NOMO-1 treated with dmso at 0.1 percent for 144 hours (cell line): ENCODE measurements around the gene SRRM4.

Experiments
- DNase-seq: peaks from one replicate; lab custom pipeline; 2025; ENCODE audit not compliant: unreplicated experiment; lab: John Stamatoyannopoulos, UW

Gene SRRM4, protein sequence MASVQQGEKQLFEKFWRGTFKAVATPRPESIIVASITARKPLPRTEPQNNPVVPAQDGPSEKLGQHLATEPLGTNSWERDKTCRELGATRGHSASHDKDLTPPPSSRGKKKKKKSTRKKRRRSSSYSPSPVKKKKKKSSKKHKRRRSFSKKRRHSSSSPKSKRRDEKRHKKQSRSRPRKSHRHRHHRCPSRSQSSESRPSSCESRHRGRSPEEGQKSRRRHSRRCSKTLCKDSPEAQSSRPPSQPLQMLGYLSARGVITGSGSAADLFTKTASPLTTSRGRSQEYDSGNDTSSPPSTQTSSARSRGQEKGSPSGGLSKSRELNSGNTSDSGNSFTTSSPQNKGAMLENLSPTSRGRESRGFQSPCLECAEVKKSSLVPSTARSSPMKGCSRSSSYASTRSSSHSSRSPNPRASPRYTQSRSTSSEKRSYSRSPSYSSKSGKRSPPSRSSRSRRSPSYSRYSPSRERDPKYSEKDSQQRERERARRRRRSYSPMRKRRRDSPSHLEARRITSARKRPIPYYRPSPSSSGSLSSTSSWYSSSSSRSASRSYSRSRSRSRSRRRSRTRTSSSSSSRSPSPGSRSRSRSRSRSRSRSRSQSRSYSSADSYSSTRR

DNA sequence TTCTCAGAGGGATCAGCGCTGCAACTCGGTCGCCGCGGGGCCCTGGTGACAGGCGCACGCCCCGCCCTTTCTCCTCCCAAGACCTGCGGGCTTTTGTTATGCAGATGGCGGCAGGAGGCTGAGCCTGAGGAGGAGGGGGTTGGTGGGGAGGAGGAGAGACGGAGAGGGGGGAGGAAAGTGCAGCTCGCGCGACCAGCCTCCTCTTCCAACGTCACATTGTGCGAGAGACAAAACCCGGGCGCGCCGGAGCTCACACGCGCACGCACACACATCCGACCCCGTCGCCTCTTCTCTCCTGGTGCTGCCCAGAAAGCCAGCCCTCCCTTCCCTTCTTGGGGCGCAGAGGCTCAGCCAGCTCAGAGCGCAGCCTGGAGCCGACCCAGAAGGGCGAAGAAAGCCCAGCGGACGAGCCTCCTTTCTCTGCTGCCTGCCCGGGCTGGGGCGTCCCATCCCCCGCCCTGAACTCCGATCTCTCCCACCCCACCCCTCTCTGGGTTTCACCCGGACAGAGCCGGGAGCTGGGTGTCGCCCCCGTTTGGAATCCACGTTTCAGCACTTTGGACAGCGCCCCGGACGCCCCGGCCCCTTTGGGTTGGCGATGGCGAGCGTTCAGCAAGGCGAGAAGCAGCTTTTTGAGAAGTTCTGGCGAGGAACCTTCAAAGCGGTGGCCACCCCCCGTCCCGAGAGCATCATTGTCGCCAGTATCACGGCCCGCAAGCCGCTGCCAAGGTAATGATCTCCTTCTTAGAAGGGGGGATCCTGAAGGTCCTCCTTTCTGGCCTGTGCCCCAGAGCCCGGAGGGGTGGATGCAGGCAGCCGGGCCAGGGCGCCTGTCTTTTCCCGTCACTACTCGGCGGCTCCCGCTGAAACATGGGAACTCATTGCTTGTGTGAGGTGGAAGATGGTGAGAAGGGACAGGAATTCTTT, at the start of gene SRRM4:
SRRM4 (plus strand) TSS at position 257 of the 927 bp plus-strand sequence; CDS start at position 599, 342 bp downstream.
- DNase-seq = no peak

DNA sequence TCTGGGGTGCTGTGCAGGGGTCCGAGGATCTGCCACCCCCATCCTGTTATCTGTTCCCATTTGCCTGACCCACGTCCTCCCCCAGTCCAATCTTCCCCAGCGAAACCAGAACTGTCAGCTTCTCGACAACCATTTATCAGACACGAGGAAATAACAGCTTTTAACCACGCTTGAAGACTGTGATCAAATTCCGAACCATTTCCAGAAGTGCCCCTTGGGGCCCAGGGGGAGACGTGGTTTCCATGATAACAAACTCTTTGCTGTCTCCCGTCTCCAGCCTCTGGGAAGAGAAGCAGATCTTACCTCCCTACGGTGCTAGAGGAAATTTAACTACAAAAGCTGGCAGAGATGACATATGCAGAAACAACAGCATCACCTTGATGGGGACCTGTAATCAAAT, 35.1 kb upstream of the SRRM4 start:
- DNase-seq = no peak

DNA sequence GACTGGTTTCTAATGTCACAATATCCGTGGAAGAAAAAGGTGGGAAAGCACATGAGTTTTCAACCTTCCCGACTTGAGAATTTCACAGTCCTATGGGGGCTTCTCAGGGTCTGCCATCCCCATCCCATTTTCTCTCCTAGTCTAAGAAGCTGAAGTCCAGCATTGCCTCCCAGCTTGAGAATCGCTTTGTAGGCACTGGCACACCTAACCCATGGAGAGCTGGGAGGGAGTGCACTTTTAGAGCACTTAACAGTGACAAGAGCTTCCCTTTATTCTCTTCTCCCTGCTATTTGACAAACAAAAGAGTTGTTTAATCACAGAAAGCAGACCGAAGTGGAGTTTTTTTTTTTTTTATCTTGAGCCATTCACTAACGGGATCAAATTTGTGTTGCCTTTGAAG, 22.8 kb upstream of the SRRM4 start:
- no peak for DNase-seq

DNA sequence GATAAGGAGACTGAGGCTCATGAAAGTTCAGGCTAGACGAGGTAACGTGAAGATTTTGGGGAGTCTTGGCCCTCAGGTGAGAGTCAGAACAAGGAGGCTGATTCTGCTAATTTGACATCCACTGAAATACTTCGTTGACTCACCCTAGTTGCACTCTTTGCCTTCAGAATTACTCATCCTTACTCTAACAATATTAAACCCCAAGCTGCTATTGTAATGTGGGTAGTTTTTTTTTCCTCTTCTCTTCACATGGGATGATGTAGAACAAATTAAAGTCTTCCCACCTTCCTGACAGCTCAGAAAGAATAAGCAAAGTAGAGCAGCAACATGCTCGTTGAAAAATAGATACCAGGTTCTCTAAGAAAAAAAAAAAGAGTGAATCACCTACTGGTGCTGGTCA, 22.0 kb upstream of the SRRM4 start:
- DNase-seq = no peak

DNA sequence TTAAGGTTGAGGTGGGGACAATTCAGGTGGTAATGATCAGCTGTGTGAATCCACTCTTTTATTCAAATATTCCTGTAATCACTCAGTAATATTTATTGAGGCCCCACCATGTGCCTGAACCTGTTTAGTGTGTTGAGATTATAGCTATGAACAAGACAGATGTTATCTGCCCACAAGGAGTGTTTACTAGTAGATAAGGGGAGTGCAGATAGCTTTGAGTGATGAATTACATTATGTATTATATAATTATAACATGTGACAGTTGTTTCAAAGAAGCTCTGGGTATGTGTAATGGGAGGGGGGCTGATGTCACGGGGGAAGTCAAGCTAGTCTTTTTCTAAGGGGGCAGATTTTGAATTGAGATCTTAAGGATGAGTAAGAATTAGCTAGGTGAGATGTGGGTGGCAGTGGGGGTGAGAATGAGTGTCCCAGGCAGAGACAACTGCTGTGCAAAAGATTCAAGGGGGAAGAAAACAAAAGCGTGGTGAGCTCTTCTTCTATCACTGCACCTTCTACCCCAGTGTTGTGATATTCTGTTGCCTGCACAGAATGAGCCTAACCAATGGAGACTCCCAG, 21.3 kb upstream of the SRRM4 start:
- no peak for DNase-seq

DNA sequence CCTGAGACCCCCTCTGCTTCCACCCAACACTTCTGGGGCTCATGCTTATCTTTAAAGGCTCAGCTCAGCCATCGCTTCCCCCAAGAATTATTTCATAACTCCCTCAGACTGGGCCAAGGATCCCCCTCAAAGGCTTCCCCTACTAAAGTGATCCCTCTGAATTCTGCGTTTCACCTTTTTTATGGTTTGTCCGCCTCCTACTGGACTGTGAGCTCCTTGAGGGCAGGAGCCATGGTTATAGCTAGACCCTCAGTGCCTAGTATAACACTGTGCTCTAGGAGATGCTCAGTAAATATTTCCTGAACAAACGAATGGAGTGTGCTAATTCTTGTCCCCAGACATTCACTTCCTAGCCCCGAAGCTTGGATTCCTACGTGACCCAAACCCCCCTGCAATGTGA, 20.5 kb upstream of the SRRM4 start:
- DNase-seq = no peak

DNA sequence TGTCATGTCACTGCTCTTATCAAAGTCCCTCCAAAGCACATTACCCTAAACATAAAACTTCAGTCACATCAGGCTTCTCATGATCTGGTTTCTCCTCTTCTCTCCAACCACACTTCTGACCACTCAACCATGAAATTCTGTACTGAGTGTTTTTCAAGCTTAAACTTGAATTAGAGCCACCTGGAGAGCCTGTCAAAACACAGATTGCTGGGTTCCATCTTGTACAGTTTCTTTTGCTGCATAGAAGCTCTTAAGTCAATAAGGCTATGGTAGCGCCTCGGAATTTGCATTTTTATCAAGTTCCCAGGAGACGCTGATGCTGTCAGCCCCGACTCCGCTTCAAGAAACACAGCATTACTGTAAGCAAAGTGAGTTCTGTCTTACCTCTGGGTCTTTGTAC, 16.4 kb upstream of the SRRM4 start:
- DNase-seq = no peak

DNA sequence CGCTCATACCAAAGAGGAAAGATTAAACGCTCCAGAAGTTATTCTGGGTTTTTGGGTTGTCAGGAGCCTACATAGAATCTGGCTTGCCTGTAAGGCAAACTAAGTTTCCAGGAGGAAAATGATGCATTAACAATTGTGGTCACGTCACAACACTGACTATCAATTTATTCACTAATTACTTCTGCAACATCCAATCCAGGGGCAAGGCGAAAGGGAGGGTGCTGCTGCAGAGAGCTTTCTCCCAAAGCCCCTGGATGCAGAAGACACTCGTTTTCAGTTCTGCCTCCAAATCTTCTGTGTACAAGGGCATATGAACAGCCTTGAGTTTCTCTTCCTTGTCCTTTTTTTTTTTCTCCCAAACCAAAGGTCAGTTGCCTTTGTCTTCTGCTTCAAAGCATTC, 10.5 kb upstream of the SRRM4 start:
- DNase-seq = no peak

DNA sequence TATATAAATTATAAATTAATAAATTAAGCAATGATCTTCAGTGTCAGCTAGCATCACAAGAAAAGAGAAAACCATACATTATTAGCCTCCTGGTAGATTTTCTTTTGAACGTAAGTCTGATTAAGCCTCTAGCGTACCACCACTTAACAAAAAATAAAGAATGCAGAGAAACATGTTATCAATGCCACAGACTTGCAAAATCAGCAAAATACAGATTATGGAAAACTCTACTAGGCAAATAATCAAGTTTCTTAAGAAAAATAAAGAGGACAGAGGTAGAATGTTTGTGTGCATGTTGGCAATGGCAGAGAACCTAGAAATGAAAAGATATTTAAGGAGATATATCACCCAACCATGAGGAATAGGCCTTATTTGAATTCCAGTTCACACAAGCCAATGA, 8.4 kb upstream of the SRRM4 start:
- DNase-seq = no peak

DNA sequence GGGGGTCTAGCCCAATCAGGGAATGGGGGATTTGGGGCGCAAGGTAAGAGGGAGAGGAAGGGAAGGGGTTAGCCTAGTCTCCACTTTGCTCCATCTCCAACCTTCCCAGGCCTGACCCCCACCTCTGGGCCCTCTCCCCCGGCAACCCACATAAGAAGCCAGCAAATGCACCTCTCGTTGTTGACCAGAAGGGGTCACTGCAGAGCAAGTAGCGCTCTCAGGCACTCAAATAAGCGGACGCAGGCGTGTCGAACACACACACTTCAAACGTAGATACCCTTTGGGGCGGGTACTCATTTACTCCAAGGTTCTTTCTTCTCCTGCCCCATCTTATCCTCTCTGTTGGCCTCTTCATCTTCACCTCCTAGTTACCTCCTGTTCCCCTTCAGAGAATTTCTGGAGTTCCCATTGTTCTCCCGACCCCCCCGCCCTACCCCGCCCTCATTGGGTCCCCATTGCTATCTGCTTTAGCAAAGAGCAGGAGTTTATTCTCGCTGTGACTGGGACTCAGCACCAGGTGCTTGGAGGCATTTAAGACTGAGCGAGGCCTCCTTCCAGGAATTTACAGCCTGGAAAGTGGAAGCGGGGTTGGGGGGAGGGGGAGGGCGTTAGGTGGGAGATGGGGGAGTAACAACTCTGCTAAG, 1.5 kb upstream of the SRRM4 start:
- DNase-seq = no peak

DNA sequence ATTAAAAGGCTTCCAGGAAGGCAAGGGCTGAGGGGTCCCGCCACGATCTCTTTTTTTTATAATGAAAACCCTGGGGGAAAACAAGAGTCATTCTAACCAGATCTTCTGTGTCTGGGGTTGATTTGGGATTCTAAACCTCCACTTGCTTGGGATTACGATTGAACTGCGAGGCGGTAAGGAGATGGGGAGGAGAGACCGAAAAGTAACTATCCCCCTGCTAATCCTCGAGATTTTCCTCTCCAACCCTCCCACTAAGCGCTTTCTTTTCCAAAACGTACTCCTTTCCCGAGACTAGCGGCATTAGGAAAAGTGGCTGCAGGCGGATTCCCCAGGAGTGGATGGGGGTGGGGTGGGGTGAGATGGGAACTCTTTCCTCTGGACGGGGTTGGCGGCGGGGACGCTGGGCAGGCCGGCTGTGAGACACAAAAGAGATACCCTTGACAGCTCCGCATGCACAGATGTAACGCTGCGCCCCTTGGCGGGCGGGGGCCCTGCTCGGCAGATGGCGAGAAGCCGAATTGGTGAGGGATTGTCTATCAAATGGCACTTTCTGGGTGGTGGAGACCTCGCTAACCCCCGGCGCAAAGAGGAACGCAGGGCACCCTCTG, 830 bp upstream of the SRRM4 start:
- no peak for DNase-seq

DNA sequence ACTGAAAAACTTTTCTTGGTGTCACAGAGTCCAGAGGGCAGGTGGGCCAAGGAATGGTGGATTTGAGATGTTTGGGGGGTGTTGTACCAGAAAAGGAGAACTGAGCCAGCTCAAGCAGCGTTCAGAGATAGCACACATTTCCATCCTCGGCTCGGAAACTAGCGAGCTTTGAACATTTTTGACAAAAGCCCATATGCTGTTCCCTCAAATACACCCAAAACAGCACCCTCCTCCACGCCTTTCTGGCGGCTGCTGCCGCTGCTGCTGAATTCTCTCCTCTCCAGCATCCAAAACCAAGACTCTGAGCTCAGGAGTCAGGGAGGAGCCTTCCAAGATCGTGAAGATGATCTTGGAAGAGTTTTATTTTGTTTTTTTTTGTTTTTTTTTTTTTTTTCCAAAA, 961 bp downstream of the SRRM4 start:
- DNase-seq = no peak

DNA sequence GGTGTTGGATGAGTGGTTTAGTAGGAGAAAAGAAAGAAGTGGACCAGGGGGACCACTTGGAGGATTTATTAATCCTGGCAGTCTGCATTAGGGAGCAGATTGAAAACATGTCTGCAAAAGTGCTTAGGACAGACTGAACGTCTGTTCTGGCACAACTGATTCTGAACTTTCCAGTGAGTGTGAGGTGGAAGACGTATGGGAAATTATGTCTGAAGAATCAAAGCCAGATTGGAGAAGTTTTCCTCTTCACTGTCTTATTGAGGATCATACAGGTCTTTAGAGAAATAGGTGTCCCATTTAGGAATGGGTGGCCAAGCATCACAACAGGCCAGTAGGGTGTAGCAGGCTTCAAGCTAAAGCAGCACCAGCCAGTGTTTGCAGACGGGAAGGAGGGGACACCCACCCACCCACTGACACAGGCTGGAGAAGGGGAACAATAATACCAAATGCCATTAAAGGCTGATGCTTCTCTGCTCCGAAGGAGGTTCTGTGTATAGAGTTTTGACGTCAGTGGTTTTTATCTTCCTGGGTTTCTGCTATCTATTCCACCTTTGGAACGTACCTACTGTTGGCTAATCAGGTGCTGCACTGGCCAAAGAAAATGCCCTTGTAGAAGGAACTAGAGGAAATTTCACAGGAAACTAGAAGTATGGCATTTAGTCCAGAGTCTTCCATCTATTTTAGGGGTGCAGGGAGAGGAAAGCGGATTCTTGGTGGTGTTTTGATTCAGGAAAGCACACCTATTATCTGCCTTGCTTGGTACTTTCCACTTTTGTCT, 1.8 kb downstream of the SRRM4 start:
- no peak for DNase-seq

DNA sequence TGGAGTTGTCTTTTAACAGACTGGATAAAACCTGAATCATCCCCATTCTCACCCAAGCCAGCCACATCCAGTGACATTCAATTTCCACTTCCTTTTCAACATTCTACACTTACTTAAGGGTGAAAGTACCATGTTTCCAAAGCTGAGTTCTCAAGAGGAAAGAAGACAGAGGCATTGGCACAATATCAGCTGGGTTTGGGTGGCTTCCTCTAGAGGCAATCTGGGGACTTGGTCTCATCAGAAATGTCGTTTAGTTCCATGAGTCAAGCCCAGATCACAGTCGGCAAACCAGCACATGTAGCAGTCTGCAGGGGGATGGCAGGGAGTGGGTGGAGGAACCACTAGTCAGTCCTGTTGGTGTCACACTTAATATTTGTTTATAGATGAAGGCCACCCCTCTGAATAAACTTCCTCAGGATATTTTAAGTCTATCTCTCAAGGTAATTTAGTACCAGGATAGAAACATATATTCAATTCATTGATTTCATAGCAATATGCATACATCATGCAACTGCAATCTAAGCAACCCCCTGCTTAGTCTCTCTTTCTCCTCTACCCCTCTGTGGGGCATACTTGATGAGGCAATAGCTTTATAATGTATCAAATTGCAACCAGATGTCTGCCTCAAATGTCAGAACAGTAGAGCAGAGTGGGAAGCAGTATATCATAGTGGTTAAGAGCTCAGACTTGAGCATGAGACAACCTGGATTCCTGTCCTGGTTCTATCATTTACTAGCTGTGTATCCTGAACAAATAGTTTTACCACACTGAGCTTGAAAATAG, 3.0 kb downstream of the SRRM4 start:
- DNase-seq = no peak

DNA sequence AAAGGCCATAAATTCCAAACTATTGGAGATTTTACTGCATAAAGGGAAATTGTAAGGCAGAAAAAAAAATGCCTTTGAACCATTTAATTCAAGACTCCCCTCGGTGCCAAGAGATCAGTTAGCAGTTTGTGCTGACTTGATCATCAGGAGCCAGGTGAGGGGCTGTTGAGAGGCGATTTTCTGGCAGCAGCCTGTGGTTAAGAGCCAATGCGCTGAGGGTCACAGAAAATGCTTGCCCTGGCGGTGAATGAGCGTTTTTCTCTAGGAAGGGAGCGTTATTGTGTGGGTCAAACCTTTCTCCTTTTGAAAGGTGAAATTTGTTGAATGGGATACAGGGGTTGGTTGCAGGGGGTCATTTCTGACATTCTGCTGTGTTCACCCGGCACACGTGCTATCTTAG, 4.7 kb downstream of the SRRM4 start:
- no peak for DNase-seq

DNA sequence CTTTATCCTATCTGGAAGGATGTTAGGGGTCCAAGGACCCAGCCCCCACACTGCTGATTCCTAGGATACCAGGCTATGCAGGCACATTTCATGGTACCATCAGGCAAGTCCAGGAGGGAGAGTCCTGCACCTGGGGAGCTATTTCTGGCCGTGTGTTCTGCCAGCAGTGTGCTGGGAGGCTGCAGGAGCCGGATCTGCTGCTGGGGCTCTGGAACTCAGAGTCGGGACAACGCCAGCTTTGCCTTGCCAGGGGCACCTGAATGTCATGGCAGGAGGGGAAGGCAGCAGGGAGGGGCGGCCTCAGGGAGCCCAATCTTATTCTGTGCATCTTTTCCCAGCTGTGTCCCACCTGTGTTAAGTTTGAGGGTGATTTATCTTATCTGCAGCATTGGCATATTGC, 17.8 kb downstream of the SRRM4 start:
- DNase-seq = no peak

DNA sequence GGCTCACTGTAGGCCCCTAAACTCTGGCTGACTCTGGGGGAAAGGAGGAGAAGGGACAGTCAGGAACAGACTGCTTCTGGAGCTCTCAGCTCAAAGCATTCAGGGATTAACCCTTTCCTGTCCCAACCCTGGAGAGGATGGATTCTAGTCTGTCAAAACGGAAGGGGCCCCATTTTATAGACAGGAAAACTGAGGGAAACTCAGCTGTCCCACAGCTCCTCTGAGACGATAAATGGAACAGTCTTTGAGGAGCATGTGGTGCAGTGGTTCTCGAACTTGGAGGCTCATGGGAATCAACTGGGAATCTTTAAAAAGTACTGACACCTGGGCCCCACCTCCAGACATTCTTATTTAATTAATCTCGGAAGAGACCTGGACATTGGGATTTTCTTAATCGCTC, 23.7 kb downstream of the SRRM4 start:
- no peak for DNase-seq

DNA sequence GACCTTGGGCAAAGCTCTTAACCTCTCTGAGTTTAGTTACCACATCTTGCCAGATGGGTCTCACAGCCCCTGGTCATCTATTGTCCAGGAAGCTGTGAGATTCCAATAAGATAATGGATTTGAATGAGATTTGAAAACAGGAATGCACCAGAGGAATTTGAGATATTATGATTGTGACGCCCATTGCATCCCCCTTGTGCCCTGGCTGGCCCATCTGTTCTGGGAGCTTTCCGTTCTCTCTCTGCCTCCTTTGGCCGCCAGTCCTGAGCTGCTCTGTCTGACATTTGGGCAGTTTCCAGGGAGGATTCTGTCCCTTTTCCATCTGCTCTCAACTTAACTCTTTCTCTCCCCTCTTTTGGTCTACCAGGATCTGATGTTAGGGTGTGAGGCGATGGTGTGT, 24.6 kb downstream of the SRRM4 start:
- DNase-seq = no peak

DNA sequence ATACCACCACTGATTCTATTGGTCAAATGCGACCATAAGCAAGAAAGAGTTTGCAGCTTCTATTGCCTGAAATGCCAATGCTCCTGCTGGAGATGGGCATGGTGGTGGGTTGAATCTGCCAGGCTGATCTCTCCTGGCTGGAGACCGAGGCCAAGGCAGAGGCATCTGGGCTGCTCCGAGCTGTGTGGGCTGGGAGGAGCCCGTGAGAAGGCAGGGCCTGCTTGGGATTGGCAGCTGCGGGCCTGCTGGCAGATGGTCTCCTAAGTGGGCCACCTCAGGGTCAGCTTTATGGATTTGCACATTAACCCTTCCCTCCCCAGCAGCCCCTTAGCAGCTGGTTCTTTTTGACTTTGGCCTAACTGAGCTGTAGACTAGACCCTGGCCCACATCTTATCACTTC, 25.4 kb downstream of the SRRM4 start:
- DNase-seq = no peak
